Spleen (tissue), 7 donors: ENCODE data around the gene TNN.

Experiments
- CTCF ChIP-seq, 11 experiments: fragments of 200-600 bp in 7 of 11; fragments of 450-650 bp in 4 of 11; sonication (generic) in 4 of 11; IDR thresholded peaks in 8 of 11; conservative IDR thresholded peaks in 3 of 11; 1 replicate in 7 of 11; 2 replicates in 4 of 11; pipeline versions ENCODE4 v1.4.0 to v1.8.0; 2016 to 2021; ENCODE audit warnings: antibody characterized with exemption in 11 of 11, inconsistent platforms in 4 of 11, mild to moderate bottlenecking in 1 of 11
- POLR2A ChIP-seq, 3 donors: fragments of 450-650 bp; IDR thresholded peaks; one replicate each; pipeline ENCODE4 v1.5.1; 2017; ENCODE audit warnings: antibody characterized with exemption in 3 of 3, mild to moderate bottlenecking in 1 of 3
- POLR2AphosphoS5 ChIP-seq, 3 donors: sonication (generic); formaldehyde crosslinking; IDR thresholded peaks; one replicate each; pipeline ENCODE4 v1.5.1; 2017; ENCODE audit warnings: antibody characterized with exemption in 3 of 3
- donor health status: DM: no; HTN: no; CAD: no; lungs with moderate emphysema.
- donor health status: DM: no; HTN: no; CAD: no.
- donor health status: DM: no; HTN: no; CAD: no.

DNA sequence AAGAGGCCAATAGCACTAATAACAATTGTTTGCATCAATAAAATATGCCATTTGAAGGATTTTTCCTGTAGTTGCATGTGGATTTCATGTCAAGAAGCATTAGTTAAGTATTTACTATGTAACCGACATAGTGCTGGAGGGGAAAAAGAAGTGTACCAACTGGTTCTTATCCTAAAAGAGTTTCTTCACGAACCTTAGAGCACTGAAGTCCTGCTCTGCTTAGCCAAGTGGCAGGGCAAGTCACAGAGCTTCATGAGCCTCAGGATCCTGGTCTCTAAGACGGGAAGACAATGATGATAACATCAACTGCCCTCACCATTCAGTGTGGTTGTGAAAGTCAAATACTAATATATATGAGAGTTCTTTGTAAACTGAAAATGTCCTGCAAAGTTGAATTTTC, 110.8 kb downstream of the TNN start:
- no peak for TF ChIP-seq CTCF (IDR thresholded peaks at IDR 0.05 in 8 of 11, conservative IDR thresholded peaks at IDR 0.05 in 3 of 11)
- TF ChIP-seq POLR2A (IDR thresholded peaks at IDR 0.05): no peak
- TF ChIP-seq POLR2AphosphoS5 (IDR thresholded peaks at IDR 0.05): no peak
